ENCODE results near the gene PDGFB.

GRCh38 chr22:39176714-39177455, 67.9 kb downstream of the PDGFB start:
- TF ChIP-seq CTCF (IDR thresholded peaks at IDR 0.05) (no peak), EP300 (IDR thresholded peaks at IDR 0.05) (no peak), POLR2A (IDR thresholded peaks at IDR 0.05) (no peak), POLR2AphosphoS5 (IDR thresholded peaks at IDR 0.05) (no peak)

Measured in upper lobe of left lung (tissue), 4 donors.